Uterus (tissue), 2 donors: ENCODE data around the gene ARHGEF7.

Experiments used
- CTCF ChIP-seq, 4 experiments: fragments of 200-600 bp in 2 of 4; fragments of 450-650 bp in 2 of 4; sonication (generic) in 2 of 4; IDR thresholded peaks; one replicate each; pipeline ENCODE4 v1.5.1; 2016 to 2019; ENCODE audit warnings: antibody characterized with exemption in 4 of 4, mild to moderate bottlenecking in 2 of 4, moderate library complexity in 1 of 4
- POLR2A ChIP-seq, 2 donors: fragments of 450-650 bp; IDR thresholded peaks; one replicate each; pipeline ENCODE4 v1.6.1; 2016; ENCODE audit warnings: antibody characterized with exemption in 2 of 2, mild to moderate bottlenecking in 1 of 2, moderate library complexity in 1 of 2

- no peak for TF ChIP-seq CTCF (IDR thresholded peaks at IDR 0.05)
- TF ChIP-seq POLR2A (IDR thresholded peaks at IDR 0.05): no peak
These were observed 56.0 kb downstream of the ARHGEF7 start for GRCh38 chr13:111171112-111171511.
